ENCODE data around the gene FBXL20. TPM values are rescaled to one million over a fixed set of nuclear protein-coding genes. Genes with fewer than 3 reads are reported as not detected.

The FBXL20 gene
- total RNA-seq, 1 experiment from 2014 or later = 9.7 TPM

- H3K9me3 Mint-ChIP-seq = no peaks in the 10 kb centered on the region
- ATAC-seq = peak; percentile 8
Observed at GRCh38 chr17:39209317-39210092, 191.9 kb downstream of the FBXL20 start.

GRCh38 chr17:39208893-39209292 lies 192.5 kb downstream of the FBXL20 start:
- DNase-seq (ENCODE audit: low spot score) (no peak), ATAC-seq (no peak)
- TF ChIP-seq HMGA2 (CRISPR knock-in tag; IDR thresholded peaks at IDR 0.05) = no peak
- TF ChIP-seq JUN (CRISPR knock-in tag; IDR thresholded peaks at IDR 0.05) = no peak
- TF ChIP-seq, protein P1, sequence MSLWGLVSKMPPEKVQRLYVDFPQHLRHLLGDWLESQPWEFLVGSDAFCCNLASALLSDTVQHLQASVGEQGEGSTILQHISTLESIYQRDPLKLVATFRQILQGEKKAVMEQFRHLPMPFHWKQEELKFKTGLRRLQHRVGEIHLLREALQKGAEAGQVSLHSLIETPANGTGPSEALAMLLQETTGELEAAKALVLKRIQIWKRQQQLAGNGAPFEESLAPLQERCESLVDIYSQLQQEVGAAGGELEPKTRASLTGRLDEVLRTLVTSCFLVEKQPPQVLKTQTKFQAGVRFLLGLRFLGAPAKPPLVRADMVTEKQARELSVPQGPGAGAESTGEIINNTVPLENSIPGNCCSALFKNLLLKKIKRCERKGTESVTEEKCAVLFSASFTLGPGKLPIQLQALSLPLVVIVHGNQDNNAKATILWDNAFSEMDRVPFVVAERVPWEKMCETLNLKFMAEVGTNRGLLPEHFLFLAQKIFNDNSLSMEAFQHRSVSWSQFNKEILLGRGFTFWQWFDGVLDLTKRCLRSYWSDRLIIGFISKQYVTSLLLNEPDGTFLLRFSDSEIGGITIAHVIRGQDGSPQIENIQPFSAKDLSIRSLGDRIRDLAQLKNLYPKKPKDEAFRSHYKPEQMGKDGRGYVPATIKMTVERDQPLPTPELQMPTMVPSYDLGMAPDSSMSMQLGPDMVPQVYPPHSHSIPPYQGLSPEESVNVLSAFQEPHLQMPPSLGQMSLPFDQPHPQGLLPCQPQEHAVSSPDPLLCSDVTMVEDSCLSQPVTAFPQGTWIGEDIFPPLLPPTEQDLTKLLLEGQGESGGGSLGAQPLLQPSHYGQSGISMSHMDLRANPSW (CRISPR knock-in tag; conservative IDR thresholded peaks at IDR 0.05; ENCODE audit: low read depth) = no peak
- TF ChIP-seq, protein P2, sequence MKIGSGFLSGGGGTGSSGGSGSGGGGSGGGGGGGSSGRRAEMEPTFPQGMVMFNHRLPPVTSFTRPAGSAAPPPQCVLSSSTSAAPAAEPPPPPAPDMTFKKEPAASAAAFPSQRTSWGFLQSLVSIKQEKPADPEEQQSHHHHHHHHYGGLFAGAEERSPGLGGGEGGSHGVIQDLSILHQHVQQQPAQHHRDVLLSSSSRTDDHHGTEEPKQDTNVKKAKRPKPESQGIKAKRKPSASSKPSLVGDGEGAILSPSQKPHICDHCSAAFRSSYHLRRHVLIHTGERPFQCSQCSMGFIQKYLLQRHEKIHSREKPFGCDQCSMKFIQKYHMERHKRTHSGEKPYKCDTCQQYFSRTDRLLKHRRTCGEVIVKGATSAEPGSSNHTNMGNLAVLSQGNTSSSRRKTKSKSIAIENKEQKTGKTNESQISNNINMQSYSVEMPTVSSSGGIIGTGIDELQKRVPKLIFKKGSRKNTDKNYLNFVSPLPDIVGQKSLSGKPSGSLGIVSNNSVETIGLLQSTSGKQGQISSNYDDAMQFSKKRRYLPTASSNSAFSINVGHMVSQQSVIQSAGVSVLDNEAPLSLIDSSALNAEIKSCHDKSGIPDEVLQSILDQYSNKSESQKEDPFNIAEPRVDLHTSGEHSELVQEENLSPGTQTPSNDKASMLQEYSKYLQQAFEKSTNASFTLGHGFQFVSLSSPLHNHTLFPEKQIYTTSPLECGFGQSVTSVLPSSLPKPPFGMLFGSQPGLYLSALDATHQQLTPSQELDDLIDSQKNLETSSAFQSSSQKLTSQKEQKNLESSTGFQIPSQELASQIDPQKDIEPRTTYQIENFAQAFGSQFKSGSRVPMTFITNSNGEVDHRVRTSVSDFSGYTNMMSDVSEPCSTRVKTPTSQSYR (CRISPR knock-in tag; IDR thresholded peaks at IDR 0.05) = 0 out of 2 replicates have a peak, but pooled peaks have one; percentile 40
- no peak for TF ChIP-seq NR3C1 (CRISPR knock-in tag; conservative IDR thresholded peaks at IDR 0.05; ENCODE audit: low read depth)
- Mint-ChIP-seq H3K27me3 (ENCODE audit: low read depth) (peaks cover 7% of the 10 kb centered on the region), H3K36me3 (peaks cover 14% of the 10 kb centered on the region), H3K4me3 (peak overlapping the region; percentile 64), H3K27ac (no peak overlapping the region), H3K9me3 (no peaks in the 10 kb centered on the region), H3K4me1 (peaks cover 45% of the 10 kb centered on the region)
- ChIA-PET CTCF (interaction anchor here (1.0 to 15.9 kb wide), 11 partner anchors 10 to 56 kb away, joined by 3 to 626 read pairs (median 13); partner anchors contain the start of genes CACNB1 and STAC2), POLR2A (interaction anchor here (0.8 to 1.5 kb wide), 3 partner anchors 9 to 36 kb away, joined by 3 to 7 read pairs (median 5); partner anchors contain the start of gene RPL19)

More at GRCh38 chr17:39209317-39210092, 191.9 kb downstream of the FBXL20 start:
- CTCF ChIA-PET = interaction anchor here (0.8 to 15.9 kb wide), 11 partner anchors 9 to 56 kb away, joined by 3 to 626 read pairs (median 13); partner anchors contain the start of genes CACNB1 and STAC2
- H3K4me3 Mint-ChIP-seq = peak overlapping the region; percentile 64
- no peak overlapping the region for H3K27ac Mint-ChIP-seq
- POLR2A ChIA-PET = interaction anchor here (0.8 to 1.5 kb wide), 3 partner anchors 8 to 35 kb away, joined by 3 to 7 read pairs (median 5); partner anchors contain the start of gene RPL19
- H3K27me3 Mint-ChIP-seq (ENCODE audit: low read depth) = peaks cover 7% of the 10 kb centered on the region
- H3K36me3 Mint-ChIP-seq = peaks cover 8% of the 10 kb centered on the region
- peak; percentile 61 for DNase-seq (ENCODE audit: low spot score)
- TF ChIP-seq FOXK1 (CRISPR knock-in tag; IDR thresholded peaks at IDR 0.05) (peak; percentile 10; the same call in 1 of the 2 replicates), E2F4 (CRISPR knock-in tag; IDR thresholded peaks at IDR 0.05; ENCODE audit: borderline replicate concordance, low read depth) (no peak), NFE2L1 (CRISPR knock-in tag; IDR thresholded peaks at IDR 0.05) (no peak), EMX1 (CRISPR knock-in tag; IDR thresholded peaks at IDR 0.05) (no peak), SP1 (CRISPR knock-in tag; conservative IDR thresholded peaks at IDR 0.05) (peak; percentile 46; the same call in 1 of the 2 replicates), TCF7 (CRISPR knock-in tag; IDR thresholded peaks at IDR 0.05; ENCODE audit: low read depth) (0 out of 2 replicates have a peak, but pooled peaks have one; percentile 26), NR1H2 (CRISPR knock-in tag; IDR thresholded peaks at IDR 0.05) (no peak), USF2 (CRISPR knock-in tag; IDR thresholded peaks at IDR 0.05) (peak; percentile 10; the same call in 1 of the 2 replicates), ZNF232 (CRISPR knock-in tag; IDR thresholded peaks at IDR 0.05) (no peak), TP53 (CRISPR knock-in tag; IDR thresholded peaks at IDR 0.05) (no peak), ZNF396 (CRISPR knock-in tag; IDR thresholded peaks at IDR 0.05; ENCODE audit: borderline replicate concordance) (no peak)
- TF ChIP-seq, protein P3, sequence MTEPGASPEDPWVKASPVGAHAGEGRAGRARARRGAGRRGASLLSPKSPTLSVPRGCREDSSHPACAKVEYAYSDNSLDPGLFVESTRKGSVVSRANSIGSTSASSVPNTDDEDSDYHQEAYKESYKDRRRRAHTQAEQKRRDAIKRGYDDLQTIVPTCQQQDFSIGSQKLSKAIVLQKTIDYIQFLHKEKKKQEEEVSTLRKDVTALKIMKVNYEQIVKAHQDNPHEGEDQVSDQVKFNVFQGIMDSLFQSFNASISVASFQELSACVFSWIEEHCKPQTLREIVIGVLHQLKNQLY (CRISPR knock-in tag; IDR thresholded peaks at IDR 0.05) = no peak
- TF ChIP-seq, protein P4, sequence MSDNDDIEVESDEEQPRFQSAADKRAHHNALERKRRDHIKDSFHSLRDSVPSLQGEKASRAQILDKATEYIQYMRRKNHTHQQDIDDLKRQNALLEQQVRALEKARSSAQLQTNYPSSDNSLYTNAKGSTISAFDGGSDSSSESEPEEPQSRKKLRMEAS (CRISPR knock-in tag; IDR thresholded peaks at IDR 0.05) = peak; percentile 10; the same call in 1 of the 2 replicates
- TF ChIP-seq, protein P5, sequence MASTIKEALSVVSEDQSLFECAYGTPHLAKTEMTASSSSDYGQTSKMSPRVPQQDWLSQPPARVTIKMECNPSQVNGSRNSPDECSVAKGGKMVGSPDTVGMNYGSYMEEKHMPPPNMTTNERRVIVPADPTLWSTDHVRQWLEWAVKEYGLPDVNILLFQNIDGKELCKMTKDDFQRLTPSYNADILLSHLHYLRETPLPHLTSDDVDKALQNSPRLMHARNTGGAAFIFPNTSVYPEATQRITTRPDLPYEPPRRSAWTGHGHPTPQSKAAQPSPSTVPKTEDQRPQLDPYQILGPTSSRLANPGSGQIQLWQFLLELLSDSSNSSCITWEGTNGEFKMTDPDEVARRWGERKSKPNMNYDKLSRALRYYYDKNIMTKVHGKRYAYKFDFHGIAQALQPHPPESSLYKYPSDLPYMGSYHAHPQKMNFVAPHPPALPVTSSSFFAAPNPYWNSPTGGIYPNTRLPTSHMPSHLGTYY (CRISPR knock-in tag; IDR thresholded peaks at IDR 0.05) = no peak
- H3K4me1 Mint-ChIP-seq = peaks cover 47% of the 10 kb centered on the region

All from WTC11 (cell line).